Spleen (tissue), 11 donors: Measurements from ENCODE around the gene WDR48. TPM values are rescaled to one million over a fixed set of nuclear protein-coding genes. Genes with fewer than 3 reads are reported as not detected.

Experiments used
- DNase-seq: peaks from one replicate; pipeline ENCODE4 v3.0.0-alpha.2; 2020
- H3K27ac ChIP-seq, 8 donors: fragments of 200-600 bp; sonication (generic) in 7 of 8; 1 replicate in 4 of 8; 2 replicates in 4 of 8; pipeline versions ENCODE4 v1.5.0 to v1.8.0; 2016 to 2021; ENCODE audit warnings: inconsistent platforms in 4 of 8, mild to moderate bottlenecking in 4 of 8, moderate library complexity in 1 of 8
- H3K27me3 ChIP-seq, 7 donors: fragments of 200-600 bp; sonication (generic) in 6 of 7; replicated peaks in 1 of 7; 1 replicate in 4 of 7; 2 replicates in 3 of 7; pipeline versions ENCODE4 v1.5.0 to v1.8.0; 2016 to 2021; ENCODE audit warnings: inconsistent platforms in 3 of 7, mild to moderate bottlenecking in 1 of 7
- H3K36me3 ChIP-seq, 6 donors: fragments of 200-600 bp; sonication (generic) in 5 of 6; 1 replicate in 4 of 6; 2 replicates in 2 of 6; pipeline versions ENCODE4 v1.5.0 to v1.8.0; 2016 to 2021; ENCODE audit warnings: inconsistent platforms in 2 of 6
- H3K4me1 ChIP-seq, 6 donors: fragments of 200-600 bp; sonication (generic) in 5 of 6; 1 replicate in 3 of 6; 2 replicates in 3 of 6; pipeline versions ENCODE4 v1.5.0 to v1.8.0; 2016 to 2021; ENCODE audit warnings: inconsistent platforms in 3 of 6
- H3K4me3 ChIP-seq, 8 donors: fragments of 200-600 bp; sonication (generic) in 7 of 8; 1 replicate in 4 of 8; 2 replicates in 4 of 8; pipeline versions ENCODE4 v1.5.0 to v1.8.0; 2016 to 2021; ENCODE audit warnings: inconsistent platforms in 4 of 8, mild to moderate bottlenecking in 4 of 8, moderate library complexity in 2 of 8
- H3K9me3 ChIP-seq, 8 donors: fragments of 200-600 bp; sonication (generic) in 7 of 8; 1 replicate in 4 of 8; 2 replicates in 4 of 8; pipeline versions ENCODE4 v1.5.0 to v1.8.0; 2016 to 2021; ENCODE audit warnings: inconsistent platforms in 4 of 8
- POLR2A ChIP-seq, 3 donors: fragments of 450-650 bp; IDR thresholded peaks; one replicate each; pipeline ENCODE4 v1.5.1; 2017; ENCODE audit warnings: antibody characterized with exemption in 3 of 3, mild to moderate bottlenecking in 1 of 3
- POLR2AphosphoS5 ChIP-seq, 3 donors: sonication (generic); formaldehyde crosslinking; IDR thresholded peaks; one replicate each; pipeline ENCODE4 v1.5.1; 2017; ENCODE audit warnings: antibody characterized with exemption in 3 of 3
- WGBS, 5 donors: extraction: QIAGEN DNeasy Blood & Tissue Kit in 3 of 5; methylation state at CpG; one replicate each; pipeline versions ENCODE4 v1.1.5 to v1.1.7; 2013 to 2018; 5-methylcytosine and 5-hydroxymethylcytosine counted together
- intact Hi-C: fragments of 100-400 bp; cut with DNase I; formaldehyde crosslinking; loops from one replicate; pipeline ENCODE4 v1.15.0; 2023; ENCODE audit warnings: low total_unique reads
- polyA plus RNA-seq, 3 donors: library from polyadenylated mRNA; stranded (reverse); fragments of 200-250 nt; gene quantifications; one replicate each; pipeline ENCODE4 v1.2.1, GENCODE V29; 2013
- total RNA-seq, 7 donors: library from RNA; depleted of rRNA in 3 of 7; stranded (reverse); fragments of >200 nt in 3 of 7; fragmentation: NEBNext Ultra II Directional in 4 of 7; extraction: Animal tissue kit (Norgen Biotek cat#: 25700) in 4 of 7; gene quantifications; one replicate each; pipeline versions ENCODE4 v1.1.0 to v1.2.1, GENCODE V29; 2016 to 2021
- TF ChIP-seq, protein P1 (sequence below), 11 experiments: fragments of 200-600 bp in 7 of 11; fragments of 450-650 bp in 4 of 11; sonication (generic) in 4 of 11; IDR thresholded peaks in 8 of 11; conservative IDR thresholded peaks in 3 of 11; 1 replicate in 7 of 11; 2 replicates in 4 of 11; pipeline versions ENCODE4 v1.4.0 to v1.8.0; 2016 to 2021; ENCODE audit warnings: antibody characterized with exemption in 11 of 11, inconsistent platforms in 4 of 11, mild to moderate bottlenecking in 1 of 11
- donor health status: healthy with polysubstance abuse.
- donor health status: DM: no; HTN: no; CAD: no; lungs with moderate emphysema.
- donor health status: DM: no; HTN: no; CAD: no.
- donor health status: Bipolar disorder and iron deficiency.
- donor health status: healthy.
- donor health status: DM: no; HTN: no; CAD: no.
- donor health status: DM: yes; HTN: yes; CAD: no.

WDR48 gene
- total and polyA plus RNA-seq, 10 donors: 11.1 to 45.0 (median 35.3) TPM

DNA sequence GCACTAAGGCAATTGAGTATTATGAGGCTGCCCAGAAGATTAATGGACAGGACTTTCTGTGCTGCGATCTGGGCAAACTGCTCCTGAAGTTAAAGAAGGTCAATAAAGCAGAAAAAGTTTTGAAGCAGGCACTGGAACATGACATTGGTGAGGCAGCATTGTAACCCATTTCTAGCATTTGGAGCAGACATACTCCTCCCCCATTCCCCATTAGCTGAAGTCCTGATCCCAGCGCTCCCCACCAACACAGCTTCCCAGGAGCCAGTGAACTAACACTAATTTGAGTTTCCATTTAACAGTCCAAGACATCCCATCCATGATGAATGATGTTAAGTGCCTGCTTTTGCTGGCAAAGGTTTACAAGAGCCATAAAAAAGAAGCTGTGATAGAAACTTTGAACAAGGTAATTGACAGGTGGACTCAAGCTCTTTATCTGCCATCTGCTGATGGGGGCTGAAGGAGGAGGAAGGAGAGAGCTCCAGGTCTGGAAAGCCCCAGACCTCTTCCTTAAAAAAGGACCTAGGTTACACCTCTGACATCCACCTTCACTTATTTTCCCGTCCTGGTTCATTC is 79.0 kb downstream of the WDR48 start:
- no peak overlapping the region for H3K27ac ChIP-seq
- peaks cover 0 to 33% (median 0%) of the 10 kb centered on the region in 6 donors for H3K36me3 ChIP-seq
- no peaks in the 10 kb centered on the region for H3K9me3 ChIP-seq
- intact Hi-C loops: no loop called here
- WGBS, 5 donors: 88 to 97% (median 96%) methylated on average over 3 of the region's 3 CpGs
- no peak for DNase-seq
- TF ChIP-seq, protein P1, sequence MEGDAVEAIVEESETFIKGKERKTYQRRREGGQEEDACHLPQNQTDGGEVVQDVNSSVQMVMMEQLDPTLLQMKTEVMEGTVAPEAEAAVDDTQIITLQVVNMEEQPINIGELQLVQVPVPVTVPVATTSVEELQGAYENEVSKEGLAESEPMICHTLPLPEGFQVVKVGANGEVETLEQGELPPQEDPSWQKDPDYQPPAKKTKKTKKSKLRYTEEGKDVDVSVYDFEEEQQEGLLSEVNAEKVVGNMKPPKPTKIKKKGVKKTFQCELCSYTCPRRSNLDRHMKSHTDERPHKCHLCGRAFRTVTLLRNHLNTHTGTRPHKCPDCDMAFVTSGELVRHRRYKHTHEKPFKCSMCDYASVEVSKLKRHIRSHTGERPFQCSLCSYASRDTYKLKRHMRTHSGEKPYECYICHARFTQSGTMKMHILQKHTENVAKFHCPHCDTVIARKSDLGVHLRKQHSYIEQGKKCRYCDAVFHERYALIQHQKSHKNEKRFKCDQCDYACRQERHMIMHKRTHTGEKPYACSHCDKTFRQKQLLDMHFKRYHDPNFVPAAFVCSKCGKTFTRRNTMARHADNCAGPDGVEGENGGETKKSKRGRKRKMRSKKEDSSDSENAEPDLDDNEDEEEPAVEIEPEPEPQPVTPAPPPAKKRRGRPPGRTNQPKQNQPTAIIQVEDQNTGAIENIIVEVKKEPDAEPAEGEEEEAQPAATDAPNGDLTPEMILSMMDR (IDR thresholded peaks at IDR 0.05 in 8 of 11, conservative IDR thresholded peaks at IDR 0.05 in 3 of 11): no peak
- TF ChIP-seq POLR2AphosphoS5 (IDR thresholded peaks at IDR 0.05) (no peak), POLR2A (IDR thresholded peaks at IDR 0.05) (no peak)
- no peak overlapping the region for H3K4me3 ChIP-seq
- H3K4me1 ChIP-seq: peaks cover 14 to 50% (median 26%) of the 10 kb centered on the region in 6 donors
- H3K27me3 ChIP-seq: no peaks in the 10 kb centered on the region

DNA sequence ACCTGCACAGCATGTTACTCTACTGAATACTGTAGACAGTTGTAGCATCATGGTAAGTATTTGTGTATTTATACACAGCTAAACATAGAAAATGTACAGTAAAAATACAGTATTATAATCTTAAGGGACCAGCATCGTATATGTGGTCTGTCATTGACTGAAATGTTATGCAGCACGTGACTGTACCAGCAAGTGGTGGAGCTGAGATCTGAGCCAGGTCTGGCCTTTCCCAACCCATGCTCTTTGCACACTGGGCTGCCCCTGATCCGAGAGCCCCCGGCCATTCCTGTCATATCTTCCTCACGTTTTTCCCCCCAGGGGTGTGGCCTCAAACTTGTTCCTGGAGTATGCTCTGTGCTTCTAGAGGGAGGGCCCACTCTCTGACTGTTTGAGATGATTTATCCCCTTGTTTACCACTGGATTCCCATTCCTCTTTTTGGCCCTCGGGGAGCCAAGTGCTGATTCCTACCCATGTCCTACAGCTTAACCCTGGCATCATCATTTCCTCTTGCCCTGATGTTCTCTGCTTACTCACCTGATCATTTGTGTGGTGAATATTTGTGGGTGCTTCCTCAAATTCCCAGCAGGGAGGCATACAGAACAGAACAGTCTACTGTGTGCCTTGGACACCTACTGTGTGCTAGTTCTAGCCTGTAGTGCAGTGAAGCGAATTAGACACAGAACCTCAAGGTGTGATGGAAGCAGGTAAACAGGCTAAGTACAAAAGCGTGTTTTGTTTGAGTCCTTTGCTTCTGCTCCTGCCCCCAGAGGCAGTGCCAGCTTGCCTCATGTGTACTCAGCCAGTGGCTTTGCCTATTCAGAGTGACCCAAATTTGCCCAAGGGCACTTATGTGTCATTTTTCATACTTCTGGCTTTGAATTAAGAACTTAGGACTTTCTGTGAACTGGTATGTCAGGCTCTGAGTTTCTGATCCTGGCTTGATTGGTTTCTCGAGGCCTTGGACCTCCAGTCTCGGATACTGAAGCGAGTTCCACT is 80.6 kb downstream of the WDR48 start:
- H3K36me3 ChIP-seq: peaks cover 0 to 43% (median 2%) of the 10 kb centered on the region in 6 donors
- peak; percentile 29 for DNase-seq
- peaks cover 17 to 48% (median 26%) of the 10 kb centered on the region in 6 donors for H3K4me1 ChIP-seq
- H3K27me3 ChIP-seq: no peaks in the 10 kb centered on the region
- H3K4me3 ChIP-seq: no peak overlapping the region
- no peaks in the 10 kb centered on the region for H3K9me3 ChIP-seq
- WGBS, 5 donors: 83 to 87% (median 86%) methylated on average over 11 of the region's 11 CpGs
- TF ChIP-seq, protein P1 (IDR thresholded peaks at IDR 0.05 in 8 of 11, conservative IDR thresholded peaks at IDR 0.05 in 3 of 11): no peak
- no peak for TF ChIP-seq POLR2AphosphoS5 (IDR thresholded peaks at IDR 0.05)
- no peak for TF ChIP-seq POLR2A (IDR thresholded peaks at IDR 0.05)
- intact Hi-C loops: no loop called here
- no peak overlapping the region for H3K27ac ChIP-seq

GRCh38 chr3:39133093-39133490 is 81.3 kb downstream of the WDR48 start:
- 88 to 100% (median 97%) methylated on average over 1 of the region's 1 CpG for WGBS, 5 donors
- peak; percentile 40 for DNase-seq
- no peak for TF ChIP-seq POLR2AphosphoS5 (IDR thresholded peaks at IDR 0.05)
- TF ChIP-seq, protein P1 (IDR thresholded peaks at IDR 0.05 in 8 of 11, conservative IDR thresholded peaks at IDR 0.05 in 3 of 11): no peak
- no peak for TF ChIP-seq POLR2A (IDR thresholded peaks at IDR 0.05)
- H3K27ac ChIP-seq: no peak overlapping the region
- H3K27me3 ChIP-seq: no peaks in the 10 kb centered on the region
- peaks cover 10 to 41% (median 21%) of the 10 kb centered on the region in 6 donors for H3K4me1 ChIP-seq
- H3K9me3 ChIP-seq: no peaks in the 10 kb centered on the region
- no peak overlapping the region for H3K4me3 ChIP-seq
- intact Hi-C loops: no loop called here
- peaks cover 0 to 50% (median 3%) of the 10 kb centered on the region in 6 donors for H3K36me3 ChIP-seq

DNA sequence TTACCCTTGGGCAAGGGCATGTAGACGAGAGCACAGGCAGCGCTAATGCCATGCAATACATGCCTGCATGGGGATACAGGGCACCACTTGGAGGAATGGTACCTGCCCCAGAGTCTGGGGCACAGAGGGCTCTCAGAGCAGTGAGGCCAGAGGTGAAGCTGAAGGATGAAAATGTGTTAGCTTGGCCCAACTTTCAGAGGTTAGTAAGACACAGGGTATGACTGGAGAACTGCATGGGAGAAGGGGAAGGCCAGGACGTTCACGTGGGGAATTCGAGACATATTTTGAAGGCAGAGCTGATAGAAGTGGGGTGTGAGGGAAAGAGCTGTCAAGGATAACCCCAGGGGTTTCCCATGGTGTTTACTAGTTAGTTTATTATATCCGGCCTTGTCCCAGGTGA is 82.0 kb downstream of the WDR48 start:
- Histone ChIP-seq H3K27ac (no peak overlapping the region), H3K4me1 (peaks cover 8 to 37% (median 21%) of the 10 kb centered on the region in 6 donors), H3K36me3 (peaks cover 0 to 50% (median 3%) of the 10 kb centered on the region in 6 donors), H3K4me3 (no peak overlapping the region), H3K27me3 (no peaks in the 10 kb centered on the region), H3K9me3 (no peaks in the 10 kb centered on the region)
- TF ChIP-seq POLR2A (IDR thresholded peaks at IDR 0.05): no peak
- TF ChIP-seq POLR2AphosphoS5 (IDR thresholded peaks at IDR 0.05): no peak
- TF ChIP-seq, protein P1 (IDR thresholded peaks at IDR 0.05 in 8 of 11, conservative IDR thresholded peaks at IDR 0.05 in 3 of 11): no peak
- peak; percentile 30 for DNase-seq
- intact Hi-C loops: no loop called here
- 73 to 88% (median 75%) methylated on average over 6 of the region's 6 CpGs for WGBS, 5 donors
